ENCODE measurements around the gene DCLK1.

DCLK1 gene

DNA sequence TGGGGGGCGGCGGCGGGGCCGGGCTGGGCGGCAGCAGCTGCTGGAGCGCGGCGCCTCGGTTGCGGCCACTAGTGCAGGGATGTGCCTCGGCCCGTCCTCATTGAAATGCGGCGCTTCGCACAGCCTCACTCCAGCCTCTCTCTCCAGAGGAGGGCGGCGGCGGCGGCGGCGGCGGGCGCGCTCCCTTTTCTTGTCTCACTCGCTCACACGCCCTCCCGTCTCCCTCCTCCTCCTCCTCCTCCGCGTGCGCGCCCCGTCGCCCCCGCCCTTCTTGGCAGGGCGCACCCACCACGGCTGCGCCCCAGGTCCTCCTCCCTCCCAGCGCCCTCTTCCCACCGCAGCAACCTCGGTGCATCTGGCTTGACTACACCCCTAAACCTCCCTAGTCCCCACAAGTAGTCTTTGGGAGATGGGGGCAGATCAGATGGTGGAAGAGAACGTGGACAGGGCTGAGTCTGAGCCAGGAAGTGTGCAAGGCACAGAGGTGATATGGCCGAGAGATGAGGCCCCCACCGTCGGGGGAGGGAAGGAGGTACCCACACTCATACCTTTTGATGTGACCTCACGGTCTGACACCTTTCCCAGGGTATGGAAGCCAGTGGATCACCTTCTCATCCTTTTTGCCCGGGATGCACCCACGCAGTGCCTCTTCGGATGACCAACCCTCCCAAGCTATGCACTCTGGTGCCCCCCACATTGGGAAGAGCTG, at the start of gene DCLK1:
TSS of gene DCLK1 (minus strand) at position 161 of the 709 bp plus-strand sequence.
- DNase-seq (ENCODE audit: low spot score), result no peak

DNA sequence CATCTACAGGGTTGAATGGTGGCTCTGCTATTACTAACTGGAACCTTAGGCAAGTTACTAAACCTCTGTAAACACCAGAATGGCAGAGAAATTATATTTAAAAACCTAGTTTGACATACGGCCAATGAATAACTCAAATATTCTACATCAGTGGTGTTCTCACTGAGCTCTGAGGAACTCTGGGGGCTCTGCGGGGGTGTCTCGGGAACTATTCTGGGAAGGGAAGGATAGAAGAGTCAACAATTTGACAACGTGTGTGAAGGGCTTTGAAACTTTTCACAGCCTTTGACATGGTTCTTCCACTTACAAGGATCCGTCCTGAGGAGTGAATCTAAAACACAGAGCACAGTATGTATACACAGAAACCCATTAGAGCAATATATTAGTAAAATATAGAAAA, 44.4 kb upstream of the DCLK1 start:
- DNase-seq (ENCODE audit: low spot score), result no peak

DNA sequence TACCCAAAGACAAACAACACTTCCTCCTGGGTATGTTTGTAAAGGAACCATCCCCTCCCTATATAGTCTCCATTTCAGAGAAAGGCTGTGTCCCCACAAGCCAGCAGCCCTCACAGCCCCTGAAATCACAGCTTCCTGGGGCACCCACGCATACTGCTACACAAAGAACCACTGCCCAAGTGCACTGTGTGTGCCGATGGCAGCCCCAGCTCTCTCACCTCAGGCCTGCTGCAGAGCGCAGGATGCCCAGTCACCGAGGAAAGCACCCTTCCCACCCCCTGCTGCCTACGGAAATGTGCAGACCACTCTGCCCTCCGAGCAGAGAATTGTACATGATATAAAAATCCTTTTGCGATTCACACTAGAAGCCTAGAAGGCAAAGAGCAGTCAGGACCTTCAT, 43.7 kb upstream of the DCLK1 start:
- no peak for DNase-seq (ENCODE audit: low spot score)

DNA sequence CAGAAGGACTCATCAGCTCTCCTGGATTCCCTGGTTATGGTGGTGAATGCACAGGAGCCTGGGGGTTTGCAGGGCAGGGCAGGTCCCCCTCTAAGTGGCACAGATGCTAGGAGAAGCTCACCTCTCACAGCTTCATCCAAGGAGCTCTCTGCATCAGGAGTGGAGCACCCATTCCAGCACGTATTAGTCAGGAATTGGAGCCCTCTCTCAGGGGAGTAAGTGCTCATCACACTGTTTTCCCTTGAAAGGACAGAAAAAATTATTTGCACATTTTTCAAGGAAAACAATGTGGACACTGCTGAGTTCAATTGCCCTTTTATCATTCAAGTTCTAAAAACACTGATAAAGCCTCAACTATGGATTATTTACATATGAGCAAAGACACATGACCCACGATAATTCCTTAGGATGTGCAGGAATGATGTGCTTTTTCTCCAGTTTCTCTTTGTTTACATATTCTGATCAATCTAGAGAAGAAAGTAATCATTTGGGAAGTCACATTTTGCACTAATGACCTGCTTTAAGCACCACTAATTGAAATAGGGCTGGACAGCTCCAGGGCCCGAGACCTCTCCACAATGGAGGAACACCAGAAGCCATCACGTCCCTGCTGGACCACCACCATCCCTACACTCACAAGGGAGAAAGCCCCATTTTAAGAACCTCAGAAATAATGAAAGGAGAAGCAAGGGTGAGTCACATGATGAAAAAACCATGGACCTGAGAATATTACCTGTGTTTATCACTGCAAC, 42.6 kb upstream of the DCLK1 start:
- no peak for DNase-seq (ENCODE audit: low spot score)

DNA sequence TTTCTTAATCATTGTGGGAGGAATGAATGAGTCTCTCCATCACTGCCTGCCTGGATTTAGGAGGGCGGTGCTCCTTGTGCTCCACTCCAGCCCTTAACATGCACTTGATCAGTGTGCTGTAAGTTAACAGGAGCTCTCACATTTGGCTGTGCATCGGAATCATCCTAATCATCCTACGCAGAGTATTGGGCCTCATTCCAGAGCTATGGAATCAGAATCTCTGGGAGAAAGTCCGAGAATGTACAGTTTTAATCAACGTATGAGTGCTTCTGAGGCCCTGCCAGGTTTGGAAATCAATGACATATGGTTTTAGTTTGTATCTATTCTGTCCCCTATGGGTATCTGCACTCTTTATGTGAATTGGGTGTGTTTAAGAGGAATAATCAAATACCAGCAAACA, 34.9 kb upstream of the DCLK1 start:
- no peak for DNase-seq (ENCODE audit: low spot score)

DNA sequence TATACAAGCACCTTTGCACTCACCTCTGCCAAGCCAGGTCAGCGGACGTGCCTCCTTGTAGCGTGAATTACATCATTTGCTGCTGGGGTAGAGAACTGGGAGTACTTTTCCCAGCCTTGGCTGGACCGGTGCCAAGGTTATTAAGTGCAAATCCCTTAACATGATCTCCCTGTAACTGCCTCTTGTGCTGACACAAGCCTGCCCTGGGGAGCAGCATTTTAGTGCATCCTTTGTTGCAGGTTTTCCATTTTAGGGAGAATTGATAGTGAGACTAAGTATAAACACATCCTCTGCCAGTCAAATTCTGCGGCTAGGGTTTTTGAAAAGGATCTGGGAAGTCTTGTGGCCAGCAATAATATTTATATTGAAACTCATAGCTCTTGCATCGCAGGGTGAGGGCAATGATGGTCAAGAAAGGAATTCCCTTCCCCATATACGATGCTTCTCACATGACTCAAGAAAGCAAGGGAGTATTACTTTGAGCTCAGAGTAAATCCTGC, 32.7 kb upstream of the DCLK1 start:
- peak; percentile 6 for DNase-seq (ENCODE audit: low spot score)

DNA sequence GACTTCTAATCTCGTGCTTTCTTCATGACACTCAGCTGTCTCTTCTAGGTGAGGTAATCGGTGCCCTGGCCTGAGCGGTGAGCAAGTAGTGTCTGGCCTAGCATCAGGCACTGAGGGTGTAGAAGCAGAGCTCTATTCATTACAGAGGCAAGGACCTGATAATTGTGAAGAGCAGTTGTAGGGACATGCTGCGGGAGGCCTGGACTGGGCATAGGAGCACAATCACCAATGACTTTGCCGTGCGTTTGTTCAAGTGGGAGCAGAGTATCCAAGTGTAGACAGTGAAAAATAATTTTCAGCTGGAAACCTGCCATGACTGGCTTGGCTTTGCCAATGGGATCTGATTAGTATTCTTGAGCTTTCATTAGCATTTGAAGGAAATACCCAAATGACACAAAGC, 32.1 kb upstream of the DCLK1 start:
- DNase-seq (ENCODE audit: low spot score), result peak; percentile 8

DNA sequence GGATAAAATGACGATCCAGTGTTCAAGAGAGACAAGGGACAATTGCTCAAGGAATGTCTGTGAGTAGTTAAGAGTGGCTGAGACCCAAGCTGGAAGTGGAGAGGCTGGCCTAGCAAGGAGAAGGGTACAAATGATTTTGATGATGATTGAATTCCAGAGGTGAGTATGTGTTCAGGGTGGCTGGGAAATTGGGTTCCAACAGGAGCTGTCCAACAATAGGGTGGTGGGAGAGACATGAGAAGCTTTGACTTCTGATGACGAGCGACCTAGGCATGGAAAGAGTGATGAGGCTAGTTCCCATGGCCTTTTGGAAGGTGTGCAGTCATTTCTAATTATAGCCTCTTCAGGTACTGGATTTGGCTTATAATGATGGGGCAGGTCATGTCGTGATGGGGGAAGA, 29.1 kb upstream of the DCLK1 start:
- DNase-seq (ENCODE audit: low spot score), result no peak

DNA sequence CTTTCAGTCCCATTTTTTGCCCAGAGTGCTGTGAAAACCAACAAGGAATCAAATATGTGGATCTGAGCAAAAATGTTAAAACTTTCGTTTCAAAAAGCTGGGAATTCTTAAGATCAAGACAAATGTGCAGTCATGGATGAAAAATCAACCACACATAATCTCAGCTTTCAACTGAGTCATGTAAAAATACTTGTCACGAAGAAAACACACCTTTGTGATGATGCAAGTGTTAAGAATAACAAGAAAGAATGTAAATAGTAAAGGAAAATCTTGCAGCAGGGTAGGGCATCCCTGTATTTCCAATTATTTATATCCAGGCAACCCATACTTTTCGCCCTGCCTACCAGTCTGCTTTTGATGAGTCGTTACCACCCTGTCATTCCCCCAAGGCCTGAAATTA, 27.4 kb upstream of the DCLK1 start:
- no peak for DNase-seq (ENCODE audit: low spot score)

DNA sequence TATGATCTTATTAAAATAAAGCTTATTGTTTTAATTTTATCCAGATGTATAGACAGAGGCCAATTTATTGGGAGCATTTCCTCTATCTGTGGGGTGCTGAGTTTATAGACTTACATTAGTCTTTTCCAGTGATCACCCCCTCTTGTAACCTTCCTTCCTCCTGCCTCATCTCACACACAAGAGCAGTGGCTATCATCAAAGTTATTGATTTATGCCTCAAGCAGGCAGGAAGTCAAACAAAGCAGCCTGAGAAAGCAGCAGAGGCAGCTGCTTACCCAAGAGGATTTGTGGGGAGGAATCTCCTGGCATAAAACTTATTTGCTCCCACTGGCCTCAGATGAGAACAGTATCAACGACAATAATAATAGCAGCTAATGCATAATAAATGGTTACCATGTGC, 26.3 kb upstream of the DCLK1 start:
- no peak for DNase-seq (ENCODE audit: low spot score)

DNA sequence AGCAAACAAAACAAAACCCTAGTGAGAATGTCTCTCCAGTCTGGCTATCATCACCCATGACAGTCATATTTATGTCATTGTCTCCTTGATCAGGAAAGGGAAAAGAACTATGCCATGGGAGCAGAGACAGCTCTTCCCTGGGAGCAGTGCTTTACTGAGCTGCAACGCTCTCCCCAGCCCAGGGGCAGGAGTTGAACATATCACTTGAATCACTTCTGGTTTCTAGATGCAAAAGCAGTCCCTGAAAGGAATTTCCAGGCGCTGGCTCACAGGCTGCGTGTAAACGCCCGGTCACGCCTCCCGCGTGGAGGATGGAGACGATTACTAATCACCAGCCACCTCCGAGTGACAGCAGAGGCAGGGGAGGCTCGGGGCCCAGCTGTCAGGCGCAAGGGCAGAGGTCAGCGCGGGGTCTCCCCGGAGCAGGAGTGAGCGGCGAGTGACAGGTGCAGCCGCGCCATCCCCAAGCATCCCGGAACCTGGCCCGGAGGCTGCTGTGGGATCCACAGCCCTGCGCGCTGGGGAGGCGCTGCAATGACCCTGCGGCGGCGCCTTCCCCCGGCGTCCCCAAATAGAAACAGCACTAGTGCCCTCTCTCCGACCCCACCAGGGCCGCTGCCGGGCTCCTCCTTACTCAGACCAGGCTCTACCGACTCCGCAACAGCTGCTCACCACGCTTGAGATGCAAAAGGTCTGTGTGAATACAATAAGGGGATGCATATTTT, 23.5 kb upstream of the DCLK1 start:
- no peak for DNase-seq (ENCODE audit: low spot score)

DNA sequence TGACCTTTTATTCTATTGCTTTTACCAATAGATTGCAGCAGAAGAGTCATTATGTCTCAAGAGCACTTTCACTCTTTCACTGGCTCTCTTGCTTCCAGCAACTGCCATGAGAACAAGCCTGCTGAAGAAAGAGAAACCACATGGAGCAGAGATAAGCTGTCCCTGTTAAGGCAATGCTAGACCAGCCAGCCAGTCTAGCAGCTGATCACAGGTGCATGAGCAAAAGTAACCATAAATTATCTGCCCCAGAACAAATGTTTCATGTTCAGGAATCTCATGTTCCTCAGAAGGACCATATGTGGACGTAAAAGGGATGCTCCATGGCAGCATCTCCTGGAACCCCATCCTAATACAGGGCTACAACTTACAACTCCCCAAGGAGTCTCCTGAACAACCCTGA, 20.4 kb upstream of the DCLK1 start:
- DNase-seq (ENCODE audit: low spot score), result no peak

DNA sequence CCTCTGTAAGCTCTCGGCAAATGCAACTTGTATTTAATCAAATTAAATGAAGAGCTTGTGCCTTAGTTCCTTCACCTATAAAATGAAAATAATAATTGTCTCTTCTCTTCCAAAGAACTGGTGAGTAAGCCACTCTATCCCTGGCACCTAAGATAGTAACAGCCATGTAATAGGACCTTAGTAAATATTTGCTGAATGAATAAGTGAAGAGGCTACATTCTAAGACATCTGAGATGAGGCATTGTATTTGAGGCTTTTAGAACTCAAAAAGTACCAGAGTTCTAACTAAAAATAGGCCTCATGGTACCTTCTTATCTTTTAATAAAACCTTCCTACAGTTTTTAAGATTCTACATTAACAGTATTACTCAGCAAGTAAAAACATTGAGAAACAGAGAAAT, 17.3 kb upstream of the DCLK1 start:
- DNase-seq (ENCODE audit: low spot score), result no peak

DNA sequence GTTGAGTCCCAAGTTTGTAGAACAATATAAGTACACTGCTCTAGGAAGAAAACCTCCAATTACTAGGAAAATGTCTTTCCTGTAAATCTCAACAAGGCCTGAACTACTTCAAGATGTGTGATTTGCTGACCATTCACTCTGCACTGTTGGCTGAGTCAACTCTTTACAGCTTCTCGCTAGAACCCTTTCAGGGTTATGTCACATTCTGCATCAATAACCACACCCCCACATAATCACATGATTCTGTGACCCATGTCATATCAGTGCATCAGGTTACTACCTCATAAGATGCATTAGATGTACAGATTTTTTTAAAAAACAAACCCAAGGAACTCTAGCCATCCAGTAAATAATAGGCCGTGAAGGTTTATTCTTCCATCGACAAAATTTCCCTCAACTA, 16.1 kb upstream of the DCLK1 start:
- no peak for DNase-seq (ENCODE audit: low spot score)

DNA sequence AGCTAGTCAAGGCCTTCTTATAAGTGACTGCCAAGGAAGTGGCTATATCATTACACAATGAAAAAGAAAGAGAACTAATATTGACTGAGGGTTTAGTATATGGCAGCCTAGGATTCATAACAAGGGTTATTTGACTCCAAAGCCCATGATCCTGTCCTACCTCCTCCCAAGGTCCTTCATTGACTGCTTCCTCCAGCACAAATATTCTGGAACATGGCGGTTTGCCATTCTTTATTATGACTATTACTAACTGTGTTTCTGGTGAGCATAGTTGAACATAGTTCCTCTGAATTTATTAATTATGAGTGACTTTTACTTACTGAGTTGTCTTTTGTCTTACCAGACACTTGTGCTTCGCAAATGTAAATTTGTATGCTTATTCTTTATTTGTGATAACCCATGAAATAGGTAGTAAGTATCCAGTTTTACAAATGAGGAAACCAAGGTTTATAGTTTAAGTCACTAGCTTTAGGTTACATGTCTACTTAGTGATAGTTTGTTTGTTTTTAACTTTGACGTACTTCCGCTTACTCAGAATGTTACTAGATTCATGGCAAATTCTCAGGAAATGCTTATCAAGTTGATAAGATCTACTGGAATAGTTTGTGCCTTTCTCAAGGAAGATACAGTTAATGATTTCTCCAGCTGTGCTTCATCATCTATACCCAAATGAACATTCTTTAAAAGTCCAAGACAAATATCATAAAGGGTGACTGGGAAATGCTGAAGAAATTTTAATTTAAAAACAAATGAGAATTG, 15.5 kb upstream of the DCLK1 start:
- DNase-seq (ENCODE audit: low spot score), result no peak

DNA sequence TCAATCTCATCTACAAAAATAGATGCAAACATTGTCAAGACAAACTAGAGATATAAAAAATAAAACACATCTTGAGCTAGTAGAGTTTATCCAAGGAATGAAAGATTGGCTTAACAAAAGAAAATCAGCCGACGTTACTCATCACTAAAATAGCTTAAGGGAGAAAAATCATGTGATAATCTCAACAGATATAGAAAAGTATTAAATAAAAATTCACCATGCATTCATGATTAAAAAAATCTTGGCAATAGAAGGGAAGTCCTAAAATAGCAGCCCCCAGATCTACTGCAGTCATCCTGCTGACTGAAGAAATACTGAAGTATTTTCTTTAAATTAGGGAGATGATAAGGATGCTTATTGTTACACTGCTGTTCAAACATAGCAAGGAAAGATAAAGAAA, 12.6 kb upstream of the DCLK1 start:
- DNase-seq (ENCODE audit: low spot score), result no peak

DNA sequence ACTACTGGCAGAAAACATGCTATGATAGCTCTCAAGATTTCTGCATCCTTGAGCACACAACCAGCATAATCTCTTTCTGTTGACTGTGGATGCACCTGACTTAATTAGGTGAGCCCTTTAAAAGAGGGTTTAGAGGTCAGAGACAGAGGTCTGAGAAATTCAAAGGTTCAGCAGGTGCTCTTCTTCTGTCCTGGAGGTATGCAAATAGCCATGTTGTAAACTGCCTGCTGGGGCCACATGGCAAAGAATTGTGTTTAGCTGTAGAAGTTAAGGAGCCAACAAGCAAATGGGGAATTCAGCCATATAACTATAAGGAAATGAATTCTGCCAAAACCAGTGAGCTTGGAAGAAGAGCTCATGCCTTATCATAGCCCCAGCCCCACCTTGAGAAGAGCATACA, 11.6 kb upstream of the DCLK1 start:
- DNase-seq (ENCODE audit: low spot score), result no peak

DNA sequence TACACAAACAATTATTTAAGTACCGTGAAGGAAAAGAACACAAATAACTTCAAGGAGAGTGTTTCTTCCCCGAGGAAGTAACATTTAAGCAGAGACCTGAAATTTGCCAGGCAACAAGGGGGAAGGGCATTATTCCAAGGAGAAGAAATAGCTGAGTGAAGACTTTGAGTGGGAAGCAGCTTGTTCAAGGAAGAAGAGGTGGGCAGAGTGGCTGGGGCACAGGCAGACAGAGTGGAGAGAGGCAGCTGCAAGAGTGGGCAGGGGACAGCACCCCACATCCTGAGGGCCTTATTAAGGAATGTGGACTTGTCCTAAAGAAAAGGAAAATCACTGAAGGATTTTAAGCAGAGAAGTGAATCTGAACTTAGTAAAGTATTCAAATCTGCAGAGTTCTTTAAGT, 4.7 kb upstream of the DCLK1 start:
- no peak for DNase-seq (ENCODE audit: low spot score)

DNA sequence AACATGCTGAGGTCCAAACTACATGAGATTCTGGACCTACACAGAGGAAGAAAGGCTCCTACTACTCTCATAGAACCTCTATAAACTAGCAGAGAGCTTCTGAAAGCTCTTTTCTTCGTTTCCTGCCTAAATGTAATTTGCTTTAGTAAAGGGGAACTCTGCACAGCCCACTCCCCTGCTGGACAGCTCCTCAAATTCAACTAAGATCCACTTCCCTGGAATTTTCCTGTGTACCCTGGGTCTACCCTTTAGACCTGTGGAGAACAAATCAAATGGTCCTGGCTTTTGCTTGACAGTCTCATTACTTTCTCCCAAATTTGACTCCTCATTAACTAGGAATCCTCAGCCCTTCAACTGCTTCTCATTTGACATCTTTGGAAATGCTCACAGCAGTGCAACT, 3.5 kb upstream of the DCLK1 start:
- no peak for DNase-seq (ENCODE audit: low spot score)

DNA sequence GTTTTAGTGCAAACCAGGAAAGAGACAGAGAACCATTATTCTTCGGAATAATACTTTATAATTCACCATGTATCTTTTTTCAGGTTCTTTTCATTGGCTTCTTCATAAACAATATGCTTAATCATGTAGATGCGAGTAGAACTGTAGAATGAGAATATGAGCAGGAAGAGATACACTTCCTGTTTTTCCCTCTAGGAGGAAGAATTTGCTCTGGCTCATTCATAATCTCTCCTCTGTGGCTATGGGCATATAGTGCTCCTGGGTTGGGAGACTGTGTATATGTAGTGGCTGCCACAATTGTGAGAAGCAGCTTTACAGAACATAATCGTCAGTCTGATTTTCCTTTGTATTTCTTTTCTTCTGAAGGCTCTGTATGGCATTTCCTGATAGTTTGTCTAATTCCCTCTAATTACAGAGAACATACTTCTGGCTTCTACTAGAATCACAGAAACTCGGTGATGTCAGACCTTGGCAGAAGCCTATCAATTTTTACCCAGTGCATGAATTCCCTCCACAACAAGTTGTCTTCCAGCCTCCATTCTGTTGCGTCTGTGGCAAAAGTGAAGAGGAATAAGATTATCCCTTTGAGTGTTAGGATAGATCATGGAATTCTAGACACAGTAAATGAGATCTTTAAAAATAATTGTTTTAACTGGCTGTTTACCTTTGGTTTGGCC, 2.9 kb upstream of the DCLK1 start:
- DNase-seq (ENCODE audit: low spot score), result no peak

DNA sequence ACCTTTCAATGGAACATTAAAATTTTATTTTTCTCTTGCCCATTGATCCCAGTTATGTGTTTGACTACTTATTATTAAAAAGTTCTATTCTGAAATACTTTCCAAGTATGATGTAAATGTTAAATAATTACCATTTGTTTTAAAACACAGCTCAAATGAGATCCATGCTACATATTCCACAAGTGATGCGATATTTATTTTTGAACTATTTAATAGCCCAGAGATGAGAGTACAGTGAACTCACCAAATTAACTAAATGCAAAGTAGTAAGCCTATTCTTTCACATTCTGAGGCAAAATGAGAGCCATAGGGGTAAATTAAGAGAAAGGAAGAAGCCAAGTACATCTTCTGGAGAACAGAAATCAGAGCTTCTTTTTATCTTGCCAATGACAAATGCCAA, 1.2 kb upstream of the DCLK1 start:
- no peak for DNase-seq (ENCODE audit: low spot score)

DNA sequence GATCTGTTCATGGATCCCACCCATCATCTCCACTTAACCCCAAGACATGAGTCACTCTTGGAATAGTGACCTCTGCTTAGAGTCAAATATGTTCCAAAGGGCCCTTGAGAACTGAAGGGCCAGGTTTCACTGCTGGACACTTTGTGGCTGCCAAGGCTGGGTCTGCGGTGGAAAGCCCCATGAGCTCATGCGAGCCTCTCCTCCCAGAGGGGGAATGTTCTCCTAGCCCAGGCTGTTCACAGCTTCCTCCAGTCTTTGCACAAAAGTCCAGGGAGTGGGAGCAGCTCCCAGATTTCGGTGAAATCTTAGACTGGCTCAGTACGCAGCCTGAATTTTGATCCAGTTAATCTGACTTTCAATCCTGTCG, 732 bp upstream of the DCLK1 start:
- no peak for DNase-seq (ENCODE audit: low spot score)

Measured in pons (tissue), 1 donor.